K562 (cell line): ENCODE results near the gene MARK4. TPM values are rescaled to one million over a fixed set of nuclear protein-coding genes. Genes with fewer than 3 reads are reported as not detected.

ENCODE experiments used
- ATAC-seq: fragments of 200-7000 bp; cut with Tn5 transposase; 3 replicates; pipeline ENCODE4 v1.9.1; 2020; ENCODE audit warnings: moderate library complexity
- BruUV-seq: library from RNA; stranded (reverse); fragments of 400-500 nt; replicated peaks from 2 replicates; lab custom pipeline; 2021; lab: Mats Ljungman, UMichigan
- CTCF ChIA-PET: fragments of 300-600 bp; formaldehyde crosslinking; extraction: SDS; loops from one replicate; lab custom pipeline; 2021; ENCODE audit warnings: low intra/inter-chr PET ratio; lab: Yijun Ruan, JAX
- POLR2A ChIA-PET: fragments of 300-600, 350-650 bp; sonication (Branson Sonifier 250); formaldehyde crosslinking; extraction: SDS; loops from one replicate; lab custom pipeline; 2021; ENCODE audit warnings: antibody characterized with exemption, inconsistent platforms; lab: Yijun Ruan, JAX
- DNase-seq, 4 experiments: peaks; one replicate each; pipeline versions ENCODE4 v3.0.0 to v3.0.0-alpha.2; 2011 to 2018; ENCODE audit warnings: low spot score in 3 of 4, mixed read lengths in 3 of 4; ENCODE audit errors: extremely low read depth in 1 of 4
- FAIRE-seq: peaks from 2 replicates; lab custom pipeline; 2011; peaks lifted over from hg19 to GRCh38; lab: Jason Lieb, UNC
- H2AFZ ChIP-seq: 2 replicates; pipeline ENCODE4 v1.6.0; 2011; ENCODE audit warnings: low read depth, low read length, control low read depth, inconsistent platforms
- H3K27ac ChIP-seq: fragments of 200-600 bp; 3 replicates; pipeline ENCODE4 v1.8.0; 2011; ENCODE audit warnings: low read depth, mild to moderate bottlenecking, control low read depth, inconsistent platforms, low read length, moderate library complexity, mixed read lengths; ENCODE audit errors: extremely low read depth
- H3K27me3 ChIP-seq, 2 experiments: fragments of 300-600 bp in 1 of 2; 2 replicates in 1 of 2; 3 replicates in 1 of 2; pipeline versions ENCODE4 v1.6.0 to v1.8.0; 2011; ENCODE audit warnings: inconsistent platforms in 2 of 2, low read length in 2 of 2, mild to moderate bottlenecking in 1 of 2, mixed read lengths in 1 of 2, moderate library complexity in 1 of 2; ENCODE audit not compliant: control insufficient read depth in 2 of 2, insufficient read depth in 2 of 2
- H3K36me3 ChIP-seq: fragments of 300-600 bp; 3 replicates; pipeline ENCODE4 v1.8.0; 2011; ENCODE audit warnings: mild to moderate bottlenecking, low read length, inconsistent platforms; ENCODE audit not compliant: control insufficient read depth, insufficient read depth
- H3K4me1 ChIP-seq, 2 experiments: fragments of 200-600 bp in 1 of 2; replicated peaks in 1 of 2; 2 replicates in 1 of 2; 3 replicates in 1 of 2; pipeline versions ENCODE4 v1.5.1 to v1.8.0; 2011; ENCODE audit warnings: inconsistent platforms in 2 of 2, low read length in 2 of 2, mild to moderate bottlenecking in 1 of 2, mixed read lengths in 1 of 2, moderate library complexity in 1 of 2; ENCODE audit not compliant: control insufficient read depth in 2 of 2, insufficient read depth in 2 of 2
- H3K4me2 ChIP-seq: 2 replicates; pipeline ENCODE4 v1.6.1; 2011; ENCODE audit warnings: low read length, control low read depth, inconsistent platforms, mixed read lengths; ENCODE audit not compliant: insufficient read depth
- H3K4me3 ChIP-seq: fragments of 200-600 bp; sonication (generic), shearing (Covaris generic); 2 replicates; pipeline ENCODE4 v1.5.1; 2016; ENCODE audit warnings: control low read depth, inconsistent platforms
- H3K79me2 ChIP-seq: fragments of 200-600 bp; 3 replicates; pipeline ENCODE4 v1.8.0; 2011; ENCODE audit warnings: low read length, inconsistent platforms; ENCODE audit not compliant: control insufficient read depth, insufficient read depth
- H3K9ac ChIP-seq, 2 experiments: 2 replicates each; pipeline versions ENCODE4 v1.6.0 to v1.6.1; 2011; ENCODE audit warnings: low read depth in 2 of 2, low read length in 2 of 2, control low read depth in 1 of 2, inconsistent platforms in 1 of 2, mild to moderate bottlenecking in 1 of 2, mixed read lengths in 1 of 2; ENCODE audit not compliant: insufficient read depth in 1 of 2
- H3K9me1 ChIP-seq: one replicate; pipeline ENCODE4 v1.6.0; 2011; ENCODE audit warnings: inconsistent platforms, mild to moderate bottlenecking, low read length, moderate library complexity; ENCODE audit not compliant: control insufficient read depth, insufficient read depth
- H3K9me3 ChIP-seq: replicated peaks from 2 replicates; pipeline ENCODE4 v1.5.1; 2011; ENCODE audit warnings: low read depth, low read length, inconsistent platforms; ENCODE audit not compliant: control insufficient read depth, insufficient read depth
- H4K20me1 ChIP-seq: replicated peaks from 2 replicates; pipeline ENCODE4 v1.6.1; 2011; ENCODE audit warnings: low read length, inconsistent platforms, mixed read lengths; ENCODE audit not compliant: control insufficient read depth, insufficient read depth
- RBFOX2 ChIP-seq: fragments of 200-400 bp; formaldehyde crosslinking; IDR thresholded peaks from 2 replicates; pipeline ENCODE4 v1.6.1; 2017; ENCODE audit warnings: low read depth, mild to moderate bottlenecking, low read length, moderate library complexity
- WGBS: fragments of 100-300 bp; shearing (Covaris generic); methylation state at CpG from one replicate; pipeline ENCODE4 v1.1.6; 2016; ENCODE audit warnings: low coverage, mixed read lengths; ENCODE audit not compliant: insufficient coverage; ENCODE audit errors: missing lambda C conversion rate; 5-methylcytosine and 5-hydroxymethylcytosine counted together
- in situ Hi-C: fragments of 300-500 bp; cut with MboI; formaldehyde crosslinking; loops from 4 replicates; pipeline ENCODE4 v1.15.0; 2018; ENCODE audit warnings: inconsistent platforms, mixed read lengths
- intact Hi-C: fragments of 100-400 bp; cut with micrococcal nuclease; formaldehyde crosslinking; loops from 2 replicates; pipeline ENCODE4 v1.14.2; 2022
- polyA plus RNA-seq, 8 experiments: library from polyadenylated mRNA; depleted of rRNA in 4 of 8; stranded (reverse) in 5 of 8; unstranded in 3 of 8; fragments of >200 nt; fragmentation: Nextera tagmentation in 2 of 8; fragmentation: Illumina TruSeq in 1 of 8; extraction: Ambion mirVana in 2 of 8; extraction: Trizol in 1 of 8; gene quantifications; 2 replicates each; pipeline versions ENCODE4 v1.2.1 to v1.2.3, GENCODE V29; 2011 to 2014; ENCODE audit warnings: inconsistent platforms in 1 of 8, missing spikeins in 1 of 8
- total RNA-seq, 7 experiments: library from RNA; depleted of rRNA in 6 of 7; stranded (reverse); fragments of >200 nt in 6 of 7; fragmentation: Illumina TruSeq in 2 of 7; extraction: Trizol in 2 of 7; gene quantifications; 2 replicates each; pipeline versions ENCODE4 v1.2.1 to v1.2.3, GENCODE V29; 2011 to 2021; ENCODE audit warnings: low replicate concordance in 1 of 7
- TF ChIP-seq, protein P1 (sequence below), 2 experiments: fragments of 450-650 bp; IDR thresholded peaks; 2 replicates each; pipeline ENCODE4 v1.6.1; 2016; ENCODE audit warnings: mild to moderate bottlenecking in 2 of 2, borderline replicate concordance in 1 of 2, low read depth in 1 of 2, moderate library complexity in 1 of 2

Gene MARK4
- total and polyA plus RNA-seq, 9 of the 15 experiments (the other 6 are each of a cell fraction or from before 2014, with no cell fraction given) = 0.52 to 29.4 (median 8.6) TPM

DNA sequence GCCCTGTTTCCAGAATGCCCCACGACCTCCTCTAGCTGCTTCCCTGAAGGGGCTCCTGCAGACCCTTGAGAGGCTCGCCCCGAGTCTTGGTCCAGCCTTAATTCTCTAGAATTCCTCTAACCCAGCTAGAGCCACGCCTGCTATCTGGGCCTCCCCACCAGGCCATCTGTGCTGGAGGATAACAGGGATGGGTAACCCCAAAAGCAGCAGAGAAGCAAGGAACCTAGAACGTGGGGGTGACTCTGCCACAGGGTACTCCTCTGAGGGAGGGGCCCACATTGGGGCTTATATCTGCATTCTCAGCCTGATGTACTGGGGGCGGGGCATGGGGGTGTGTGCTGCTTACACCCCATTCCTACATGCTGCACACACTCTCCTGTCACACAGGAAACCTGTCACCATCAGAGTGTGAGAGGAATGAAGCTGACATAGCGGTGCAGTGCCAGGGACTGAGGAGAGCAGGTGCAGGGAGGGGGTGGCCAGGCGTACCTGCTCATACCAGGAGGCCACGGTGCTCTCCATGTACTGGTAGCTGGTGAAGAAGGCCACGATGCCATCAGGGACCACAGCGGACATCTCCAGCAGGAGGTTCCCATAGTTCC, 103.3 kb downstream of the MARK4 start:
- POLR2A ChIA-PET = interaction anchor here (0.9 to 2.2 kb wide), 3 partner anchors 9 to 16 kb away, joined by 3 to 6 read pairs (median 3); partner anchors contain the start of gene ERCC2
- 81% methylated on average over 11 of the region's 11 CpGs for WGBS

More for the DNA sequence above, 103.3 kb downstream of the MARK4 start:
- no peaks in the 10 kb centered on the region for H3K79me2 ChIP-seq
- no peak overlapping the region for H3K4me2 ChIP-seq
- H3K27me3 ChIP-seq = no peaks in the 10 kb centered on the region
- H3K9me1 ChIP-seq = no peaks in the 10 kb centered on the region
- DNase-seq (no peak), FAIRE-seq (no peak), ATAC-seq (no peak)
- H4K20me1 ChIP-seq = peaks cover 3% of the 10 kb centered on the region; the same call in 1 of the 2 replicates
- TF ChIP-seq, protein P1, sequence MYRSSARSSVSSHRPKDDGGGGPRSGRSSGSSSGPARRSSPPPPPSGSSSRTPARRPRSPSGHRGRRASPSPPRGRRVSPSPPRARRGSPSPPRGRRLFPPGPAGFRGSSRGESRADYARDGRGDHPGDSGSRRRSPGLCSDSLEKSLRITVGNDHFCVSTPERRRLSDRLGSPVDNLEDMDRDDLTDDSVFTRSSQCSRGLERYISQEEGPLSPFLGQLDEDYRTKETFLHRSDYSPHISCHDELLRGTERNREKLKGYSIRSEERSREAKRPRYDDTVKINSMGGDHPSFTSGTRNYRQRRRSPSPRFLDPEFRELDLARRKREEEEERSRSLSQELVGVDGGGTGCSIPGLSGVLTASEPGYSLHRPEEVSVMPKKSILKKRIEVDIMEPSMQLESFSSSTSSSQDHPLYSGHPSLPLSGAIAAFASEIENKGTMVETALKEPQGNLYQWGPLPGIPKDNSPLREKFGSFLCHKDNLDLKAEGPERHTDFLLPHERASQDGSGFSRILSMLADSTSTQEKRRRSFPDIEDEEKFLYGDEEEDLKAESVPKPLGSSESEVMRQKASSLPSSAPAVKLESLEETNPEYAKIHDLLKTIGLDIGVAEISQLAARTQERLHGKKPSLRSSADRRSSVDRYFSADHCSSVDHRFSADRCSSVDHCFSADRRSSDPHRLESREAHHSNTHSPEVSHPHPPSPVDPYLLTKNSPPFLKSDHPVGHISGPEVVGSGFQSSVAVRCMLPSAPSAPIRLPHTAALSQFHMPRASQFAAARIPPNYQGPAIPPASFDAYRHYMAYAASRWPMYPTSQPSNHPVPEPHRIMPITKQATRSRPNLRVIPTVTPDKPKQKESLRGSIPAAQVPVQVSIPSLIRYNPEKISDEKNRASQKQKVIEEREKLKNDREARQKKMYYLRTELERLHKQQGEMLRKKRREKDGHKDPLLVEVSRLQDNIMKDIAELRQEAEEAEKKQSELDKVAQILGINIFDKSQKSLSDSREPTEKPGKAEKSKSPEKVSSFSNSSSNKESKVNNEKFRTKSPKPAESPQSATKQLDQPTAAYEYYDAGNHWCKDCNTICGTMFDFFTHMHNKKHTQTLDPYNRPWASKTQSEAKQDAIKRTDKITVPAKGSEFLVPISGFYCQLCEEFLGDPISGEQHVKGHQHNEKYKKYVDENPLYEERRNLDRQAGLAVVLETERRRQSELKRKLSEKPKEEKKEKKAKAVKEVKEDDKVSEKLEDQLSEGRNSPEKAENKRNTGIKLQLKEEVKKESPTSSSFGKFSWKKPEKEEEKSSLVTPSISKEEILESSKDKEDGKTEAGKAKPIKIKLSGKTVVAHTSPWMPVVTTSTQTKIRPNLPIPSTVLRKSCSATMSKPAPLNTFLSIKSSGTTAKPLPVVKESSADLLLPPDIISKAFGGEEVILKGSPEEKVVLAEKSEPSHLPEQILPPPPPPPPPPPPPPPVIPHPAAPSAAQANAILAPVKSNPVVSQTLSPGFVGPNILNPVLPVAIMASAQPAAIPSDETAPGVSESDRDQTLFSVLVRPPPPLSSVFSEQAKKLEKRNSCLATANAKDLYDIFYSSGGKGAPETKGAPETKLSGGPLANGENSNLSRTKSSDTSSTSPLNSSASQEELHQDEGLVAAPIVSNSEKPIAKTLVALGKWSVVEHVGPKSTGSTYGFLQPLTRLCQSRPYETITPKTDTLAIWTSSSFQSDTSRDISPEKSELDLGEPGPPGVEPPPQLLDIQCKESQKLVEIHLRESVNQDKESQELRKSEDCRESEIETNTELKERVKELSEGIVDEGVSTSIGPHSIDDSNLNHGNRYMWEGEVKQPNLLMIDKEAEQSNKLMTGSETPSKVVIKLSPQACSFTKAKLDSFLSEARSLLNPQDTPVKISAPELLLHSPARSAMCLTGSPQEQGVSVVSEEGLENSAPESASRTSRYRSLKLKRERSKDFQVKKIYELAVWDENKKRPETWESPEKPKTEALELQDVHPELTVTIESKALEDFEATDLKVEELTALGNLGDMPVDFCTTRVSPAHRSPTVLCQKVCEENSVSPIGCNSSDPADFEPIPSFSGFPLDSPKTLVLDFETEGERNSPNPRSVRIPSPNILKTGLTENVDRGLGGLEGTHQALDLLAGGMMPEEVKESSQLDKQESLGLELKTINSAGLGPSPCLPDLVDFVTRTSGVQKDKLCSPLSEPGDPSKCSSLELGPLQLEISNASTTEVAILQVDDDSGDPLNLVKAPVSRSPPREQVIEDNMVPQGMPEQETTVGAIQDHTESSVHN (IDR thresholded peaks at IDR 0.05; ENCODE audit: borderline replicate concordance in 1 of 2, low read depth in 1 of 2) = no peak
- TF ChIP-seq RBFOX2 = 0 out of 2 replicates have a peak, but pooled peaks have one; percentile 9
- intact Hi-C loops = no loop called here
- peaks cover 91% of the 10 kb centered on the region; the same call in 2 of the 3 replicates for H3K36me3 ChIP-seq
- H3K4me1 ChIP-seq = peaks cover 0 to 36% of the 10 kb centered on the region in 2 experiments; a peak in 2 of 5 replicates
- H2AFZ ChIP-seq = no peak overlapping the region
- H3K9me3 ChIP-seq = no peaks in the 10 kb centered on the region
- H3K9ac ChIP-seq = peak overlapping the region in 1 of 2 experiments; percentile 56; a peak in 1 of 4 replicates
- H3K4me3 ChIP-seq = no peak overlapping the region
- no peak overlapping the region; the same call in 2 of the 3 replicates for H3K27ac ChIP-seq
- BruUV-seq = no TSS peak
- CTCF ChIA-PET = no interaction called here
- in situ Hi-C loops = no loop called here

Other genes with a start within 250 kb of the MARK4 start
Only the 7 nearest of the 18 such genes appear.
- gene NKPD1, start 90.3 kb upstream of the MARK4 start, total RNA-seq (2014; rRNA removed) = 0.09 TPM in 1 of 2 replicates, not detected in the other
- not detected in 2 replicates for gene NKPD1, start 90.3 kb upstream of the MARK4 start, total RNA-seq (2014; rRNA removed; fragmentation: Illumina TruSeq; extraction: Trizol)
- gene NKPD1, start 90.3 kb upstream of the MARK4 start, total RNA-seq (2015; rRNA removed; fragmentation: Illumina TruSeq; extraction: Trizol) = not detected in 2 replicates
- gene NKPD1, start 90.3 kb upstream of the MARK4 start, total RNA-seq (2021) = 0.04 TPM in 2 replicates
- gene NKPD1, start 90.3 kb upstream of the MARK4 start, polyA plus RNA-seq (2011; rRNA removed) = 0.01 TPM in 1 of 2 replicates, not detected in the other
- gene NKPD1, start 90.3 kb upstream of the MARK4 start, polyA plus RNA-seq (2014; fragmentation: Illumina TruSeq; extraction: Trizol) = 0.03 TPM in 1 of 2 replicates, not detected in the other
- gene NKPD1, start 90.3 kb upstream of the MARK4 start, polyA plus RNA-seq (2014; fragmentation: Nextera tagmentation; extraction: Ambion mirVana) = not detected
- 0.04 and 0.07 TPM in 2 replicates for gene NKPD1, start 90.3 kb upstream of the MARK4 start, polyA plus RNA-seq (2014; rRNA removed)
- gene TRAPPC6A, start 73.0 kb upstream of the MARK4 start, total RNA-seq (2014; rRNA removed) = 16.6 and 18.8 TPM in 2 replicates
- gene TRAPPC6A, start 73.0 kb upstream of the MARK4 start, total RNA-seq (2014; rRNA removed; fragmentation: Illumina TruSeq; extraction: Trizol) = 1.5 and 2.7 TPM in 2 replicates
- 9.5 and 11.6 TPM in 2 replicates for gene TRAPPC6A, start 73.0 kb upstream of the MARK4 start, total RNA-seq (2015; rRNA removed; fragmentation: Illumina TruSeq; extraction: Trizol)
- 17.8 and 20.2 TPM in 2 replicates for gene TRAPPC6A, start 73.0 kb upstream of the MARK4 start, total RNA-seq (2021)
- gene TRAPPC6A, start 73.0 kb upstream of the MARK4 start, polyA plus RNA-seq (2011; rRNA removed) = 22.4 and 35.8 TPM in 2 replicates
- 5.0 and 14.3 TPM in 2 replicates for gene TRAPPC6A, start 73.0 kb upstream of the MARK4 start, polyA plus RNA-seq (2014; fragmentation: Illumina TruSeq; extraction: Trizol)
- gene TRAPPC6A, start 73.0 kb upstream of the MARK4 start, polyA plus RNA-seq (2014; fragmentation: Nextera tagmentation; extraction: Ambion mirVana) = 1 to 10 TPM in 1 of 2 experiments, under 1 TPM in 1; 0.82 to 7.7 TPM
- 23.6 and 28.2 TPM in 2 replicates for gene TRAPPC6A, start 73.0 kb upstream of the MARK4 start, polyA plus RNA-seq (2014; rRNA removed)
- 5.2 and 9.8 TPM in 2 replicates for gene BLOC1S3, start 72.5 kb upstream of the MARK4 start, total RNA-seq (2014; rRNA removed)
- 3.3 and 3.9 TPM in 2 replicates for gene BLOC1S3, start 72.5 kb upstream of the MARK4 start, total RNA-seq (2014; rRNA removed; fragmentation: Illumina TruSeq; extraction: Trizol)
- 4.3 and 4.4 TPM in 2 replicates for gene BLOC1S3, start 72.5 kb upstream of the MARK4 start, total RNA-seq (2015; rRNA removed; fragmentation: Illumina TruSeq; extraction: Trizol)
- gene BLOC1S3, start 72.5 kb upstream of the MARK4 start, total RNA-seq (2021) = 17.1 and 20.2 TPM in 2 replicates
- 6.2 and 11.4 TPM in 2 replicates for gene BLOC1S3, start 72.5 kb upstream of the MARK4 start, polyA plus RNA-seq (2011; rRNA removed)
- 10.3 and 11.1 TPM in 2 replicates for gene BLOC1S3, start 72.5 kb upstream of the MARK4 start, polyA plus RNA-seq (2014; fragmentation: Illumina TruSeq; extraction: Trizol)
- 10 to 100 TPM; 12.4 to 16.1 TPM for gene BLOC1S3, start 72.5 kb upstream of the MARK4 start, polyA plus RNA-seq (2014; fragmentation: Nextera tagmentation; extraction: Ambion mirVana)
- gene BLOC1S3, start 72.5 kb upstream of the MARK4 start, polyA plus RNA-seq (2014; rRNA removed) = 7.6 and 10.4 TPM in 2 replicates
- gene EXOC3L2, start 5.9 kb upstream of the MARK4 start, total RNA-seq (2014; rRNA removed) = 12.3 and 13.3 TPM in 2 replicates
- gene EXOC3L2, start 5.9 kb upstream of the MARK4 start, total RNA-seq (2014; rRNA removed; fragmentation: Illumina TruSeq; extraction: Trizol) = 0.96 and 1.3 TPM in 2 replicates
- 2.0 and 2.1 TPM in 2 replicates for gene EXOC3L2, start 5.9 kb upstream of the MARK4 start, total RNA-seq (2015; rRNA removed; fragmentation: Illumina TruSeq; extraction: Trizol)
- 15.5 and 19.0 TPM in 2 replicates for gene EXOC3L2, start 5.9 kb upstream of the MARK4 start, total RNA-seq (2021)
- 3.1 and 6.0 TPM in 2 replicates for gene EXOC3L2, start 5.9 kb upstream of the MARK4 start, polyA plus RNA-seq (2011; rRNA removed)
- gene EXOC3L2, start 5.9 kb upstream of the MARK4 start, polyA plus RNA-seq (2014; fragmentation: Illumina TruSeq; extraction: Trizol) = 2.4 and 7.8 TPM in 2 replicates
- gene EXOC3L2, start 5.9 kb upstream of the MARK4 start, polyA plus RNA-seq (2014; fragmentation: Nextera tagmentation; extraction: Ambion mirVana) = under 1 TPM; 0.31 to 0.34 TPM
- gene EXOC3L2, start 5.9 kb upstream of the MARK4 start, polyA plus RNA-seq (2014; rRNA removed) = 6.1 and 6.7 TPM in 2 replicates
- gene CKM, start 71.6 kb downstream of the MARK4 start, total RNA-seq (2014; rRNA removed) = not detected in 2 replicates
- gene CKM, start 71.6 kb downstream of the MARK4 start, total RNA-seq (2014; rRNA removed; fragmentation: Illumina TruSeq; extraction: Trizol) = not detected in 2 replicates
- gene CKM, start 71.6 kb downstream of the MARK4 start, total RNA-seq (2015; rRNA removed; fragmentation: Illumina TruSeq; extraction: Trizol) = 0.14 and 0.15 TPM in 2 replicates
- gene CKM, start 71.6 kb downstream of the MARK4 start, total RNA-seq (2021) = 0.09 and 0.11 TPM in 2 replicates
- gene CKM, start 71.6 kb downstream of the MARK4 start, polyA plus RNA-seq (2011; rRNA removed) = 0.47 TPM in 1 of 2 replicates, not detected in the other
- not detected in 2 replicates for gene CKM, start 71.6 kb downstream of the MARK4 start, polyA plus RNA-seq (2014; fragmentation: Illumina TruSeq; extraction: Trizol)
- gene CKM, start 71.6 kb downstream of the MARK4 start, polyA plus RNA-seq (2014; fragmentation: Nextera tagmentation; extraction: Ambion mirVana) = under 1 TPM; 0.06 TPM
- 0.08 and 0.17 TPM in 2 replicates for gene CKM, start 71.6 kb downstream of the MARK4 start, polyA plus RNA-seq (2014; rRNA removed)
- 1.2 and 1.3 TPM in 2 replicates for gene KLC3, start 89.5 kb downstream of the MARK4 start, total RNA-seq (2014; rRNA removed)
- 0.22 TPM in 1 of 2 replicates, not detected in the other for gene KLC3, start 89.5 kb downstream of the MARK4 start, total RNA-seq (2014; rRNA removed; fragmentation: Illumina TruSeq; extraction: Trizol)
- 0.19 TPM in 1 of 2 replicates, not detected in the other for gene KLC3, start 89.5 kb downstream of the MARK4 start, total RNA-seq (2015; rRNA removed; fragmentation: Illumina TruSeq; extraction: Trizol)
- 0.56 and 0.71 TPM in 2 replicates for gene KLC3, start 89.5 kb downstream of the MARK4 start, total RNA-seq (2021)
- gene KLC3, start 89.5 kb downstream of the MARK4 start, polyA plus RNA-seq (2011; rRNA removed) = 0.60 and 0.95 TPM in 2 replicates
- gene KLC3, start 89.5 kb downstream of the MARK4 start, polyA plus RNA-seq (2014; fragmentation: Illumina TruSeq; extraction: Trizol) = 0.21 and 0.43 TPM in 2 replicates
- under 1 TPM in 1 of 2 experiments, not detected in 1; 0.03 TPM for gene KLC3, start 89.5 kb downstream of the MARK4 start, polyA plus RNA-seq (2014; fragmentation: Nextera tagmentation; extraction: Ambion mirVana)
- gene KLC3, start 89.5 kb downstream of the MARK4 start, polyA plus RNA-seq (2014; rRNA removed) = 0.58 and 0.90 TPM in 2 replicates
- gene ERCC2, start 119.3 kb downstream of the MARK4 start, total RNA-seq (2014; rRNA removed) = 26.4 and 29.8 TPM in 2 replicates
- 12.0 and 15.0 TPM in 2 replicates for gene ERCC2, start 119.3 kb downstream of the MARK4 start, total RNA-seq (2014; rRNA removed; fragmentation: Illumina TruSeq; extraction: Trizol)
- 12.9 and 13.9 TPM in 2 replicates for gene ERCC2, start 119.3 kb downstream of the MARK4 start, total RNA-seq (2015; rRNA removed; fragmentation: Illumina TruSeq; extraction: Trizol)
- 55.9 and 57.7 TPM in 2 replicates for gene ERCC2, start 119.3 kb downstream of the MARK4 start, total RNA-seq (2021)
- 23.4 and 52.4 TPM in 2 replicates for gene ERCC2, start 119.3 kb downstream of the MARK4 start, polyA plus RNA-seq (2011; rRNA removed)
- gene ERCC2, start 119.3 kb downstream of the MARK4 start, polyA plus RNA-seq (2014; fragmentation: Illumina TruSeq; extraction: Trizol) = 28.5 and 32.7 TPM in 2 replicates
- gene ERCC2, start 119.3 kb downstream of the MARK4 start, polyA plus RNA-seq (2014; fragmentation: Nextera tagmentation; extraction: Ambion mirVana) = 1 to 10 TPM; 2.2 to 2.4 TPM
- 31.1 and 31.6 TPM in 2 replicates for gene ERCC2, start 119.3 kb downstream of the MARK4 start, polyA plus RNA-seq (2014; rRNA removed)